ENCODE data around the gene KAT14. TPM values are rescaled to one million over a fixed set of nuclear protein-coding genes. Genes with fewer than 3 reads are reported as not detected.

The KAT14 gene
- total RNA-seq, 2 donors from 2014 or later, result 7.9 to 8.8 TPM

DNA sequence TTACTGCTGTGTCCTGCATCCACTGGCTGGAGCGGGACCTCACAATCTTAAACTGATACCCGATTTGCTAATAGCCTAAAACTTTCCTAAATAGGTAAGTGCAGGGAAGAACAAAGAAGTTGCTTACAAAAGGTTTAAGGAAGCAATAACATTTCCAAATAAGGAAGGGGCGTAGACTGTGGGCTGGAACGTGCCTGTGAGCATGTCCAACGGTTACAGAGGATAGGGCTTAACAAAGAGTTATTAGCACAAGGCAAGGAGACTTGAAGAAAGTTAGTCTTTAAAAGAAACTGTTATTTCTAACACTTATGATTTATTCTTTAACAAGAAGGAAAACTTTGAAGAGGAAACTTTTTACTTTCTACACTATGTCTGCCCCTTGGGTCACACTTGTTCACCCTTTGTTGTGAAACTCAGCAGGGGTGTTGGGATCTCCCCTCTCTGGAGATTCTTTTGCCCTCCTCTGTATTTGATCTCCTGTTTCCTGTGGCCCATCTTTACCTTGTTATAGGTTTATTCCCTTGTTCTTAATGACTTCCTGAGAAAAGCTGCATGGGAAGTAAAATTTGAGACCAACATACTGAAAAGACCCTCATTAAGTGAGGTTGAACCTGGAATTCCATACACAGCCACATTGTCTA lies 28.7 kb downstream of the KAT14 start:
- H3K27me3 ChIP-seq, result no peaks in the 10 kb centered on the region
- WGBS, 2 donors, result 73 to 76% methylated on average over 5 of the region's 5 CpGs
- no peak overlapping the region for H3K4me3 ChIP-seq
- no peak for DNase-seq
- intact Hi-C loops (cut with DNase I), result no loop called here
- TF ChIP-seq POLR2A (IDR thresholded peaks at IDR 0.05), result no peak
- no peak for TF ChIP-seq CTCF (IDR thresholded peaks at IDR 0.05)
- H3K36me3 ChIP-seq (replicated peaks in 1 of 2; ENCODE audit: insufficient read depth in 1 of 2, low read depth in 2 of 2), result peaks cover 0 to 11% of the 10 kb centered on the region in 2 donors
- no peaks in the 10 kb centered on the region for H3K4me1 ChIP-seq
- H3K27ac ChIP-seq, result no peak overlapping the region
- ATAC-seq, result no peak
- no peaks in the 10 kb centered on the region for H3K9me3 ChIP-seq

- DNase-seq, result no peak
- Histone ChIP-seq H3K27ac (no peak overlapping the region), H3K4me3 (no peak overlapping the region), H3K9me3 (no peaks in the 10 kb centered on the region), H3K27me3 (no peaks in the 10 kb centered on the region), H3K4me1 (no peaks in the 10 kb centered on the region), H3K36me3 (replicated peaks in 1 of 2; ENCODE audit: insufficient read depth in 1 of 2, low read depth in 2 of 2) (peaks cover 0 to 9% of the 10 kb centered on the region in 2 donors)
- ATAC-seq, result no peak
- TF ChIP-seq POLR2A (IDR thresholded peaks at IDR 0.05), result no peak
- no peak for TF ChIP-seq CTCF (IDR thresholded peaks at IDR 0.05)
- intact Hi-C loops (cut with DNase I), result no loop called here
- WGBS, 2 donors, result 92 to 94% methylated on average over 1 of the region's 1 CpG
Measured at GRCh38 chr20:18166950-18167349, 29.3 kb downstream of the KAT14 start.

DNA sequence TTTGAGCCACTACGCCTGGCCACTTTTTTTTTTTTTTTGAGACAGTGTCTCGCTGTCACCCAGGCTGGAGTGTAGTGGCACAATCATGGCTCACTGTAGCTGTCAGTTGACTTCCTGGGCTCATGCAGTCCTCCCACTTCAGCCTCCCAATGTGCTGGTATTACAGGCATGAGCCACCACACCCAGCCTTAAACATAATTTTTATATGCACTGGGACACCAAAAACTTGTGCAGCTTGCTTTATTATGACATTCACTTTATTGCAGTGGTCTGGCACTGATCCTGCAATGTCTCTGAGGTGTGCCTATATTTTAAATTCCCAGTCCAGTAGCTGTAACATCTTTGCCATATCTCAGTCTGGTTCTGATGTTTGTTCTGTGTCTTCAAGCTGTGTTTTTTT lies 34.7 kb downstream of the KAT14 start:
- no peaks in the 10 kb centered on the region for H3K9me3 ChIP-seq
- DNase-seq (no peak), ATAC-seq (no peak)
- no peaks in the 10 kb centered on the region for H3K36me3 ChIP-seq (replicated peaks in 1 of 2; ENCODE audit: insufficient read depth in 1 of 2, low read depth in 2 of 2)
- TF ChIP-seq POLR2A (IDR thresholded peaks at IDR 0.05) (no peak), CTCF (IDR thresholded peaks at IDR 0.05) (no peak)
- H3K4me3 ChIP-seq, result no peak overlapping the region
- no peaks in the 10 kb centered on the region for H3K27me3 ChIP-seq
- WGBS, 2 donors, result 100% methylated on average over 1 to 2 of the region's 2 CpGs
- no peaks in the 10 kb centered on the region for H3K4me1 ChIP-seq
- no peak overlapping the region for H3K27ac ChIP-seq
- intact Hi-C loops (cut with DNase I), result no loop called here

- H3K4me1 ChIP-seq, result no peaks in the 10 kb centered on the region
- intact Hi-C loops (cut with DNase I), result no loop called here
- no peaks in the 10 kb centered on the region for H3K27me3 ChIP-seq
- no peaks in the 10 kb centered on the region for H3K36me3 ChIP-seq (replicated peaks in 1 of 2; ENCODE audit: insufficient read depth in 1 of 2, low read depth in 2 of 2)
- H3K27ac ChIP-seq, result no peak overlapping the region
- H3K9me3 ChIP-seq, result peaks cover 0 to 2% (median 0%) of the 10 kb centered on the region in 3 donors
- no peak for ATAC-seq
- no peak overlapping the region for H3K4me3 ChIP-seq
- TF ChIP-seq CTCF (IDR thresholded peaks at IDR 0.05), result no peak
- TF ChIP-seq POLR2A (IDR thresholded peaks at IDR 0.05), result no peak
- no peak for DNase-seq
- WGBS, 2 donors, result 95 to 97% methylated on average over 14 of the region's 14 CpGs
Measured at GRCh38 chr20:18174906-18175683, 37.4 kb downstream of the KAT14 start.

Measured in body of pancreas (tissue), 4 donors.